Measurements from ENCODE around the gene POU6F2.

Gene POU6F2

DNA sequence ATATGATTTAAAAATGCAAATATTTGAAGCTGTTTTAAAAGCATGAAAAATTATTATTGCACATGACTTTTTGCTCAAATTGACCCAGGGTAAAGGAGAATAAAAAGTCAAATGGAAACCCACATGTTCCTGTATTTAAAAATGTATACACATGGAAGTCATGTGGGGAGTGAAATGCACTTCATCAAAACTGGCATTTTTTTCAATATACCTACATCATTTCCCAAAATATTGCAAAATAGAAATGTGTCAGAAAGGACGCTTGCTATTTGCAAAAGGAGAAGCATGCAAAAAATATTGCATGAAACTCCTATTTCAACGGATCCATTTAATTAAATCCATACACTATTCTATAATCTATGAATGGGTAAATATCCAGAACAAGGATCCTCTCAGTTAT lies 117.0 kb downstream of the POU6F2 start:
- H3K4me3 ChIP-seq (ENCODE audit: low read depth, low read length) = no peak overlapping the region
- TF ChIP-seq, protein P1, sequence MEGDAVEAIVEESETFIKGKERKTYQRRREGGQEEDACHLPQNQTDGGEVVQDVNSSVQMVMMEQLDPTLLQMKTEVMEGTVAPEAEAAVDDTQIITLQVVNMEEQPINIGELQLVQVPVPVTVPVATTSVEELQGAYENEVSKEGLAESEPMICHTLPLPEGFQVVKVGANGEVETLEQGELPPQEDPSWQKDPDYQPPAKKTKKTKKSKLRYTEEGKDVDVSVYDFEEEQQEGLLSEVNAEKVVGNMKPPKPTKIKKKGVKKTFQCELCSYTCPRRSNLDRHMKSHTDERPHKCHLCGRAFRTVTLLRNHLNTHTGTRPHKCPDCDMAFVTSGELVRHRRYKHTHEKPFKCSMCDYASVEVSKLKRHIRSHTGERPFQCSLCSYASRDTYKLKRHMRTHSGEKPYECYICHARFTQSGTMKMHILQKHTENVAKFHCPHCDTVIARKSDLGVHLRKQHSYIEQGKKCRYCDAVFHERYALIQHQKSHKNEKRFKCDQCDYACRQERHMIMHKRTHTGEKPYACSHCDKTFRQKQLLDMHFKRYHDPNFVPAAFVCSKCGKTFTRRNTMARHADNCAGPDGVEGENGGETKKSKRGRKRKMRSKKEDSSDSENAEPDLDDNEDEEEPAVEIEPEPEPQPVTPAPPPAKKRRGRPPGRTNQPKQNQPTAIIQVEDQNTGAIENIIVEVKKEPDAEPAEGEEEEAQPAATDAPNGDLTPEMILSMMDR (IDR thresholded peaks at IDR 0.05; ENCODE audit: low read depth, low read length) = no peak

DNA sequence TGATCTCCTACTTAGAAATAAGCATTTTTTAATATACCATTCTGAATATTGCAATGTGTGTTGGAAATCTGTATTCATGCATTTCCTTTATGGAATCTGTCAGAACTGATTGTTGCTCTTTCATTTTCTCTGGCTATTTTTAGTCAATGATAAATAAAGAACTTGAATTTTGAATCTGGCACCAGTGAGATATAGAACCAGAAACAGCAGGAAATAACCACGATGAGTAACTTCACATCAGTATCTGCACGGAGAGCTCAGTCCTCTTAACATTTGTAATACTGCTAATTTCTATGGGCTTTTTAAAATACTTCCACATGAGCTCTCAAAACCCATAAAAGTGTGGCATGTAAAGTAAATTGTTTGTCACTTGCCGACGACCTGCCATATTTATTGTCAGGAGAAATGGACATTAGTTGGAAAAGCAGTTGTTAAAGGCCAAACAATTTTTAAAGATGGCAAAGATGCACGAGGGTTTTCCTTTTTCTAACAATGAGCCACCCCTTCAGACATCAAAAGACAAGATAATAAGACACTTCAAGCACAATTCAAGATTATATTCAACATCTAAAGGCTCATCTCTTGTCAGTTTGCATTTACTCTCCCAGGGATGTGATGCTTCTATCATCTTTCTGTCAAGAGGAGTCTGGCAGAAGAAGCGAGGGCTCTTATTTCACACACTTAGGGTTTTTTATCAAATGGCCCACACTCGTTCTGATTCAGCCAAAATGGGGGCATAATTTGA lies 118.3 kb downstream of the POU6F2 start:
- TF ChIP-seq, protein P1 (IDR thresholded peaks at IDR 0.05; ENCODE audit: low read depth, low read length) = no peak
- no peak overlapping the region for H3K4me3 ChIP-seq (ENCODE audit: low read depth, low read length)

DNA sequence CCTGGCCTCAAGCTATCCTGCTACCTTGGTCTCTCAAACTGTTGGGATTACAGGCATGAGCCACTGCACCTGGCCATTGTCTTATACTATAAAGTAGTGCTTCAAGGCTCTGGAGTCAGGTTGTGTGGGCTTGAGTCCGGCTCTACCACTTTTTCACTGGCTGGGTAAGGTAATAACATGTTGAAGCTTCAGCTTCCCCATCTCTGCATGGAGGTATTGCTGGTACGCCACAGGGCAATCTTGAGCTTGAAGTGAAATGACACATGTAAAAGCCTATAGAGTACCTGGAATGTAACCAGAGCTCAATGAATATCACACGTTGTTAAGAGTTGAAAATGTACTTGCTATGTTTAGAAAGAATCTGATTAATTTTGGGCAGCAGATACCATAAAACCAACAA lies 120.8 kb downstream of the POU6F2 start:
- no peak overlapping the region for H3K4me3 ChIP-seq (ENCODE audit: low read depth, low read length)
- TF ChIP-seq, protein P1 (IDR thresholded peaks at IDR 0.05; ENCODE audit: low read depth, low read length) = no peak

DNA sequence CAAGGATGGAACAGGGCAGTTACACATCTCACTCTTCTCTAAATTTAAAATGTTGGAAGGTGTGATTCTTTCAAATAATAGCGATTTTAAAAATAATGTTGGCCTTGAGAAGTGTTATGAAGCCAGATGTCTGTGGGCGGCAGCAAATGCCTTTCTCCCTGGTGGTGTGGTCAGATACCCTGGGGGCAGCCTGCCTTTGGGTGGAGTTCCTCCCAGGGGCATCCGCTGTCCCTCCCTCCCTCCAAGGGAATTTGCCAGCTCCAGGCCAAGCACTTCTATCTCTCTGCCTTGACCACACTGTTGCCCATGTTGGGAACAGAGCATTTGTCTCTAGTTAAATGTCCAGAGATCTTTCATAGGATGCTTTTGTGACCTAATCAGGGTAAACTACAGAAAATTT lies 121.4 kb downstream of the POU6F2 start:
- TF ChIP-seq, protein P1 (IDR thresholded peaks at IDR 0.05; ENCODE audit: low read depth, low read length) = no peak

DNA sequence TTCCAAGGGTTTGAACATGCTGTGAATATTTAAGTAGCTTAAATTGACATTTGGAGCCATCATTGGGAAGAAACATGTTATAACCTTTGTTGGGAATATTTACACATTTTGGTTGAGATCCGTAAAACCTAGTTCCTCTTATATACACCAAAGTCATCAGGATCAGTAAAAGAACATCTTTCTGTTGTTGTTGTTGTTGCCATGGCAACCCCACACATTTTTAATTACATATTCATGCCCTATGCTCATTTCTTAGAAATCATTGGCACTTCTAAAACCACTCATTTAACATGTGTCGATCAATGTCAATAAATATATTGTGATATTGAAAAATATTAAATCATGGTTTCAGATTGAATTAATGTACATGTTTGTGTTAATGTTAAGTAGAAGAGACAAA lies 122.6 kb downstream of the POU6F2 start:
- H3K4me3 ChIP-seq (ENCODE audit: low read depth, low read length) = no peak overlapping the region
- TF ChIP-seq, protein P1 (IDR thresholded peaks at IDR 0.05; ENCODE audit: low read depth, low read length) = no peak

More for the DNA sequence above, 121.4 kb downstream of the POU6F2 start:
- no peak overlapping the region for H3K4me3 ChIP-seq (ENCODE audit: low read depth, low read length)

DNA sequence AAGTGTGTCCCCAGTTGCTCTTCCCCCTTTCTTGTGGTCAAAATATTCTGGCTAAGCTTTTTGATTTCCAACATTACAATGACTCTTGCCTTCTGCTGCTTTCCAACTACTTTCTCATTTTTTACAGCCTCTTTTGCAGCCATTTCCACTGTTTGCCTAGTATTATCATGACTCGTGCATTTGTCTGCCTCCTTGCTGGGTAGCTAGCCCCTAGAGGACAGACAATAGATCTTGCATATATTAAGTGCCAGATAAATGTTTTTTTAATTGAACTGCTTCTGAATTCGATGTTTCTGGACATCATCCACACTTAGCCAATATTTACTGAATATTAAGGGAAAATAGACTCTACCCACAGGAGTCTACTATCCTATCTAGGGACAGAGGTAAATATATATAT lies 124.5 kb downstream of the POU6F2 start:
- no peak overlapping the region for H3K4me3 ChIP-seq (ENCODE audit: low read depth, low read length)
- TF ChIP-seq, protein P1 (IDR thresholded peaks at IDR 0.05; ENCODE audit: low read depth, low read length) = no peak

DNA sequence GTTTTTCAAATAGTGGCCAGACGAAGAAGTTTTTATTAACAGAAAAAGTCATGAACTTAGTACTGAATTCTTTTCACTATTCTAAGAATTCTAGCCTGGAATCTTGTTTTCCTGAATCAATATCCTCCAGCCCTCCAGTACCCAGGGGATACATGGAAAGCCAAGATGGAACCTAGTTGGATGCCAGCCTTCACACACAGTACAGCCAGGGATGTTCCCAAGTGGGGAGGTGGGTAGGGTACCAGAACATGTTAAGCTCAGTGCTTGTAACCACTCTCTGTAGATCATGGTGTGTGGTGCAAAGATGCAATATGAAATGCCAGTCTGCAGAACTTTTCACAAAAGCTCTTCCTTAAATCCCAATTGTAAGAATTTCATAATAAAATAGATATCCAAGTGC lies 128.0 kb downstream of the POU6F2 start:
- H3K4me3 ChIP-seq (ENCODE audit: low read depth, low read length) = no peak overlapping the region
- TF ChIP-seq, protein P1 (IDR thresholded peaks at IDR 0.05; ENCODE audit: low read depth, low read length) = no peak

Data from WI38 (cell line).